ENCODE data around the gene DBP. TPM values are rescaled to one million over a fixed set of nuclear protein-coding genes. Genes with fewer than 3 reads are reported as not detected.

DBP gene
- total and polyA plus RNA-seq, 10 donors = 11.4 to 29.5 (median 23.3) TPM

GRCh38 chr19:48627201-48627864 lies 9.8 kb downstream of the DBP start:
- peak; percentile 79 for DNase-seq

GRCh38 chr19:48625891-48626327 lies 11.3 kb downstream of the DBP start:
- Histone ChIP-seq H3K27me3 (replicated peaks in 1 of 7) (no peaks in the 10 kb centered on the region), H3K4me3 (no peak overlapping the region), H3K4me1 (peaks cover 25 to 96% (median 47%) of the 10 kb centered on the region in 6 donors), H3K36me3 (peaks cover 0 to 75% (median 26%) of the 10 kb centered on the region in 6 donors), H3K9me3 (no peaks in the 10 kb centered on the region), H3K27ac (peak overlapping the region in 1 of 8 donors; percentile 11)
- intact Hi-C loops (cut with DNase I; ENCODE audit: low total_unique reads) = no loop called here
- WGBS, 5 donors = 94 to 98% (median 96%) methylated on average over 28 to 30 of the region's 30 CpGs
- peak; percentile 86 for DNase-seq
- TF ChIP-seq CTCF (IDR thresholded peaks at IDR 0.05 in 8 of 11, conservative IDR thresholded peaks at IDR 0.05 in 3 of 11) (no peak), POLR2AphosphoS5 (IDR thresholded peaks at IDR 0.05) (peak in 1 of 3 donors; percentile 29)

More at GRCh38 chr19:48627201-48627864, 9.8 kb downstream of the DBP start:
- Histone ChIP-seq H3K27me3 (replicated peaks in 1 of 7) (no peaks in the 10 kb centered on the region), H3K4me3 (no peak overlapping the region), H3K36me3 (peaks cover 0 to 76% (median 33%) of the 10 kb centered on the region in 6 donors), H3K27ac (peak overlapping the region in 2 of 8 donors; percentile 14 to 41), H3K9me3 (no peaks in the 10 kb centered on the region), H3K4me1 (peaks cover 27 to 96% (median 50%) of the 10 kb centered on the region in 6 donors)
- intact Hi-C loops (cut with DNase I; ENCODE audit: low total_unique reads) = no loop called here
- 81 to 88% (median 85%) methylated on average over 6 of the region's 6 CpGs for WGBS, 5 donors
- TF ChIP-seq CTCF (IDR thresholded peaks at IDR 0.05 in 8 of 11, conservative IDR thresholded peaks at IDR 0.05 in 3 of 11) (no peak), POLR2AphosphoS5 (IDR thresholded peaks at IDR 0.05) (no peak), POLR2A (IDR thresholded peaks at IDR 0.05) (no peak)

GRCh38 chr19:48624791-48625723 lies 12.1 kb downstream of the DBP start:
- TF ChIP-seq CTCF (IDR thresholded peaks at IDR 0.05 in 8 of 11, conservative IDR thresholded peaks at IDR 0.05 in 3 of 11) (no peak), POLR2A (IDR thresholded peaks at IDR 0.05) (no peak), POLR2AphosphoS5 (IDR thresholded peaks at IDR 0.05) (no peak)
- Histone ChIP-seq H3K27me3 (replicated peaks in 1 of 7) (no peaks in the 10 kb centered on the region), H3K4me1 (peaks cover 18 to 96% (median 43%) of the 10 kb centered on the region in 6 donors), H3K9me3 (no peaks in the 10 kb centered on the region), H3K4me3 (peak overlapping the region in 3 of 8 donors; percentile 29 to 67 (median 39)), H3K36me3 (peaks cover 0 to 72% (median 20%) of the 10 kb centered on the region in 6 donors), H3K27ac (peak overlapping the region in 6 of 8 donors; percentile 64 to 96 (median 85))
- peak; percentile 84 for DNase-seq
- WGBS, 5 donors = 73 to 82% (median 78%) methylated on average over 23 to 24 of the region's 24 CpGs
- intact Hi-C loops (cut with DNase I; ENCODE audit: low total_unique reads) = no loop called here

All from spleen (tissue), 11 donors.